Spleen (tissue), 13 donors: ENCODE results near the gene MLXIPL. TPM values are rescaled to one million over a fixed set of nuclear protein-coding genes. Genes with fewer than 3 reads are reported as not detected.

Experiments
- DNase-seq: peaks from one replicate; pipeline ENCODE4 v3.0.0-alpha.2; 2020
- H3K27ac ChIP-seq, 8 donors: fragments of 200-600 bp; sonication (generic) in 7 of 8; 1 replicate in 4 of 8; 2 replicates in 4 of 8; pipeline versions ENCODE4 v1.5.0 to v1.8.0; 2016 to 2021; ENCODE audit warnings: inconsistent platforms in 4 of 8, mild to moderate bottlenecking in 4 of 8, moderate library complexity in 1 of 8
- H3K27me3 ChIP-seq, 7 donors: fragments of 200-600 bp; sonication (generic) in 6 of 7; replicated peaks in 1 of 7; 1 replicate in 4 of 7; 2 replicates in 3 of 7; pipeline versions ENCODE4 v1.5.0 to v1.8.0; 2016 to 2021; ENCODE audit warnings: inconsistent platforms in 3 of 7, mild to moderate bottlenecking in 1 of 7
- H3K36me3 ChIP-seq, 6 donors: fragments of 200-600 bp; sonication (generic) in 5 of 6; 1 replicate in 4 of 6; 2 replicates in 2 of 6; pipeline versions ENCODE4 v1.5.0 to v1.8.0; 2016 to 2021; ENCODE audit warnings: inconsistent platforms in 2 of 6
- H3K4me1 ChIP-seq, 6 donors: fragments of 200-600 bp; sonication (generic) in 5 of 6; 1 replicate in 3 of 6; 2 replicates in 3 of 6; pipeline versions ENCODE4 v1.5.0 to v1.8.0; 2016 to 2021; ENCODE audit warnings: inconsistent platforms in 3 of 6
- H3K4me3 ChIP-seq, 8 donors: fragments of 200-600 bp; sonication (generic) in 7 of 8; 1 replicate in 4 of 8; 2 replicates in 4 of 8; pipeline versions ENCODE4 v1.5.0 to v1.8.0; 2016 to 2021; ENCODE audit warnings: inconsistent platforms in 4 of 8, mild to moderate bottlenecking in 4 of 8, moderate library complexity in 2 of 8
- H3K9me3 ChIP-seq, 8 donors: fragments of 200-600 bp; sonication (generic) in 7 of 8; 1 replicate in 4 of 8; 2 replicates in 4 of 8; pipeline versions ENCODE4 v1.5.0 to v1.8.0; 2016 to 2021; ENCODE audit warnings: inconsistent platforms in 4 of 8
- CTCF ChIP-seq, 11 experiments: fragments of 200-600 bp in 7 of 11; fragments of 450-650 bp in 4 of 11; sonication (generic) in 4 of 11; IDR thresholded peaks in 8 of 11; conservative IDR thresholded peaks in 3 of 11; 1 replicate in 7 of 11; 2 replicates in 4 of 11; pipeline versions ENCODE4 v1.4.0 to v1.8.0; 2016 to 2021; ENCODE audit warnings: antibody characterized with exemption in 11 of 11, inconsistent platforms in 4 of 11, mild to moderate bottlenecking in 1 of 11
- POLR2A ChIP-seq, 3 donors: fragments of 450-650 bp; IDR thresholded peaks; one replicate each; pipeline ENCODE4 v1.5.1; 2017; ENCODE audit warnings: antibody characterized with exemption in 3 of 3, mild to moderate bottlenecking in 1 of 3
- POLR2AphosphoS5 ChIP-seq, 3 donors: sonication (generic); formaldehyde crosslinking; IDR thresholded peaks; one replicate each; pipeline ENCODE4 v1.5.1; 2017; ENCODE audit warnings: antibody characterized with exemption in 3 of 3
- WGBS, 5 donors: extraction: QIAGEN DNeasy Blood & Tissue Kit in 3 of 5; methylation state at CpG; one replicate each; pipeline versions ENCODE4 v1.1.5 to v1.1.7; 2013 to 2018; 5-methylcytosine and 5-hydroxymethylcytosine counted together
- intact Hi-C: fragments of 100-400 bp; cut with DNase I; formaldehyde crosslinking; loops from one replicate; pipeline ENCODE4 v1.15.0; 2023; ENCODE audit warnings: low total_unique reads
- long read RNA-seq, 2 donors: transcript quantifications; one replicate each; lab custom pipeline, GENCODE V29; 2026
- polyA plus RNA-seq, 3 donors: library from polyadenylated mRNA; stranded (reverse); fragments of 200-250 nt; gene quantifications; one replicate each; pipeline ENCODE4 v1.2.1, GENCODE V29; 2013
- total RNA-seq, 7 donors: library from RNA; depleted of rRNA in 3 of 7; stranded (reverse); fragments of >200 nt in 3 of 7; fragmentation: NEBNext Ultra II Directional in 4 of 7; extraction: Animal tissue kit (Norgen Biotek cat#: 25700) in 4 of 7; gene quantifications; one replicate each; pipeline versions ENCODE4 v1.1.0 to v1.2.1, GENCODE V29; 2016 to 2021
- donor health status: healthy with polysubstance abuse.
- donor health status: DM: no; HTN: no; CAD: no; lungs with moderate emphysema.
- donor health status: DM: no; HTN: no; CAD: no.
- donor health status: Bipolar disorder and iron deficiency.
- donor health status: healthy.
- donor health status: DM: no; HTN: no; CAD: no.
- donor health status: DM: yes; HTN: yes; CAD: no.

The MLXIPL gene
- total RNA-seq = under 1 TPM in 1 of 7 donors, not detected in 6; 0.23 TPM
- polyA plus RNA-seq = under 1 TPM; 0.09 to 0.20 (median 0.13) TPM
- long read RNA-seq, donor 1 = 0 reads
- long read RNA-seq, donor 2 = 0 reads

GRCh38 chr7:73623798-73624668 lies at the start of gene MLXIPL:
Gene MLXIPL, minus strand, starts transcription at chr7:73624522. Its CDS starts 30 bp downstream, at chr7:73624492.
- H3K27me3 ChIP-seq = peaks cover 5 to 92% (median 49%) of the 10 kb centered on the region in 7 donors

DNA sequence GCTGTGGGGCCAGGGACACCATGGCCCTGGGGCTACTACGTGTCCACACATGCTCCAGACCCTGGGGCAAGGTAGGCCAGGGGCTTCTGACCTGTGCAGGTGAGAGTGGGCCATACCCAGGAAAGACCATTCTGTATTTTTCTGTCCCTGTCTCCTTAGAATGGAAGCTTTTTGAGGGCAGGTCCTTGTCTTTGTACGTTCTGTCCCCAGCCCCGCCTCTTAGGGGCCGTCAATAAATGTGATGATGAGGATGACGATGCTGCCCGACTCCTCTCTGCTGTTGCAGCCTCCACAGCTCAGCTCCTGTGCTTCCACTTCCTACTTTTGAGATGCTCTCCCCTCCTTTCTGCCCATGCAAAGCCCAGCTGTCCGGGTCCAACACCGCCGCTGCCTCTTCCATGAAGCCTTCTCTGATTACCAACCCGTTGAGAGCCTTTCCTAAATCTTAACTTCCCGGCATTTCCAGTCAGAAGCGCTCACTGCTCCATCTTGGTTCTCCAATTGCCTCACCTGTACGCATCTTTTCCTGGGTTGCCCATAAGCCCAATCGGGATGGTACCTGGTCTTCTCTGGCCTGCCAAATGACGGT lies 47.6 kb upstream of the MLXIPL start:
- no peak for TF ChIP-seq POLR2AphosphoS5 (IDR thresholded peaks at IDR 0.05)
- no peak for TF ChIP-seq POLR2A (IDR thresholded peaks at IDR 0.05)
- TF ChIP-seq CTCF (IDR thresholded peaks at IDR 0.05 in 8 of 11, conservative IDR thresholded peaks at IDR 0.05 in 3 of 11) = no peak
- no peak overlapping the region for H3K4me3 ChIP-seq
- peaks cover 0 to 24% (median 19%) of the 10 kb centered on the region in 6 donors for H3K4me1 ChIP-seq
- no peak for DNase-seq
- no peak overlapping the region for H3K27ac ChIP-seq
- H3K27me3 ChIP-seq = peaks cover 0 to 44% (median 8%) of the 10 kb centered on the region in 7 donors
- H3K9me3 ChIP-seq = no peaks in the 10 kb centered on the region
- intact Hi-C loops = no loop called here
- no peaks in the 10 kb centered on the region for H3K36me3 ChIP-seq
- WGBS, 5 donors = 87 to 91% (median 89%) methylated on average over 15 of the region's 15 CpGs

More at GRCh38 chr7:73623798-73624668, at the start of gene MLXIPL:
- peak; percentile 84 for DNase-seq
- Histone ChIP-seq H3K4me1 (peaks cover 13 to 23% (median 19%) of the 10 kb centered on the region in 6 donors), H3K9me3 (no peaks in the 10 kb centered on the region), H3K27ac (no peak within 1 kb of the TSS), H3K4me3 (peak within 1 kb of the TSS in 7 of 8 donors; percentile 22 to 68 (median 36)), H3K36me3 (no peaks in the 10 kb centered on the region)
- intact Hi-C loops = no loop called here
- WGBS, 5 donors = 2 to 9% (median 5%) methylated on average over 38 to 80 of the region's 80 CpGs
- TF ChIP-seq POLR2A (IDR thresholded peaks at IDR 0.05) (no peak), POLR2AphosphoS5 (IDR thresholded peaks at IDR 0.05) (no peak), CTCF (IDR thresholded peaks at IDR 0.05 in 8 of 11, conservative IDR thresholded peaks at IDR 0.05 in 3 of 11) (no peak)

DNA sequence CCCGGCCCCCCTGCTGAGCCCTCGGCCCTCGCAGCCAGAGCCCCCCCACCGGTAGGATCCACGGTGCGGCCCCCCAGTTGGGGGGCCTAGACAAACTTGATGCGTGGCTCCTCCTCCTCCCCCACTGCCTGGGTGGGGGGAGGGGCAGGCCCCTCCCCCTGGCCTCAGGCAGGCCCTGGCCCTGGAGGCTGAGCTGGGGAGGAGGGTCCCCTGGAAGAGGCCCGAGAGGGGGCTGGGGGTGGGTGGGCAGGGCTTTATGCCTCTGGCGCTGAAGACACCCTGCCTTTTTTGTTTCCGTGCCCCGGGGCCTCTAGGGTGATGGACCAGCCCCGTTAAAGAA lies 47.0 kb upstream of the MLXIPL start:
- intact Hi-C loops = no loop called here
- no peak overlapping the region for H3K27ac ChIP-seq
- peaks cover 0 to 24% (median 19%) of the 10 kb centered on the region in 6 donors for H3K4me1 ChIP-seq
- H3K4me3 ChIP-seq = no peak overlapping the region
- no peak for DNase-seq
- WGBS, 5 donors = 28 to 58% (median 38%) methylated on average over 2 to 12 of the region's 12 CpGs
- TF ChIP-seq CTCF (IDR thresholded peaks at IDR 0.05 in 8 of 11, conservative IDR thresholded peaks at IDR 0.05 in 3 of 11) (no peak), POLR2A (IDR thresholded peaks at IDR 0.05) (no peak), POLR2AphosphoS5 (IDR thresholded peaks at IDR 0.05) (no peak)
- H3K36me3 ChIP-seq = no peaks in the 10 kb centered on the region
- peaks cover 0 to 51% (median 8%) of the 10 kb centered on the region in 7 donors for H3K27me3 ChIP-seq
- H3K9me3 ChIP-seq = no peaks in the 10 kb centered on the region
